SKM-1 (cell line): ENCODE results near the gene MYBPC2.
"Not testable (repeated sequence)": the region's sequence is repeated elsewhere in the genome, so short reads cannot be mapped to it uniquely, and the experiment has no call there.

ENCODE experiments used
- DNase-seq: peaks from one replicate; lab custom pipeline; 2025; ENCODE audit not compliant: unreplicated experiment; lab: John Stamatoyannopoulos, UW

MYBPC2 gene

GRCh38 chr19:50457300-50457699 lies 24.6 kb downstream of the MYBPC2 start:
- DNase-seq = no peak

- DNase-seq = no peak
Observed at GRCh38 chr19:50458396-50459066, 25.8 kb downstream of the MYBPC2 start.

GRCh38 chr19:50459067-50459456 lies 26.4 kb downstream of the MYBPC2 start:
- DNase-seq = no peak

GRCh38 chr19:50459638-50460037 lies 26.9 kb downstream of the MYBPC2 start:
- DNase-seq = no peak

- no peak for DNase-seq
Observed at GRCh38 chr19:50460161-50460765, 27.6 kb downstream of the MYBPC2 start.

GRCh38 chr19:50461066-50461875 lies 28.6 kb downstream of the MYBPC2 start:
- peak; percentile 11 for DNase-seq

- no peak for DNase-seq
Observed at GRCh38 chr19:50462970-50463369, 30.3 kb downstream of the MYBPC2 start.

- no peak for DNase-seq
Observed at GRCh38 chr19:50464348-50464747, 31.7 kb downstream of the MYBPC2 start.

GRCh38 chr19:50465000-50465399 lies 32.3 kb downstream of the MYBPC2 start:
- no peak for DNase-seq

GRCh38 chr19:50465986-50466705 lies 33.5 kb downstream of the MYBPC2 start:
- no peak for DNase-seq

- DNase-seq = no peak
Observed at GRCh38 chr19:50466706-50467039, 34.0 kb downstream of the MYBPC2 start.

GRCh38 chr19:50467566-50467965 lies 34.9 kb downstream of the MYBPC2 start:
- DNase-seq = no peak

GRCh38 chr19:50468818-50469217 lies 36.1 kb downstream of the MYBPC2 start:
- no peak for DNase-seq

GRCh38 chr19:50473336-50473735 lies 40.6 kb downstream of the MYBPC2 start:
- DNase-seq = not testable (repeated sequence)

- DNase-seq = no peak
Observed at GRCh38 chr19:50475101-50475568, 42.4 kb downstream of the MYBPC2 start.

- no peak for DNase-seq
Observed at GRCh38 chr19:50475736-50476223, 43.1 kb downstream of the MYBPC2 start.

GRCh38 chr19:50476224-50476906 lies 43.7 kb downstream of the MYBPC2 start, which contains the start of the genes EMC10 and GARIN5A:
Gene EMC10 (plus strand): TSS chr19:50476507. CDS start chr19:50476545, 38 bp downstream.
Gene GARIN5A (minus strand): TSS chr19:50476848. CDS start chr19:50476388, 460 bp downstream.
- peak; percentile 31 for DNase-seq

GRCh38 chr19:50476907-50477238 lies 44.2 kb downstream of the MYBPC2 start:
- DNase-seq = no peak

GRCh38 chr19:50477751-50478515 lies 45.2 kb downstream of the MYBPC2 start:
- DNase-seq = no peak
